Measurements from ENCODE around the gene KCNQ1. TPM values are rescaled to one million over a fixed set of nuclear protein-coding genes. Genes with fewer than 3 reads are reported as not detected.

Gene KCNQ1
- total and polyA plus RNA-seq, 2 donors (not counting 3 experiments of a cell fraction or from before 2014, with no cell fraction given), result 0.07 to 0.09 TPM

DNA sequence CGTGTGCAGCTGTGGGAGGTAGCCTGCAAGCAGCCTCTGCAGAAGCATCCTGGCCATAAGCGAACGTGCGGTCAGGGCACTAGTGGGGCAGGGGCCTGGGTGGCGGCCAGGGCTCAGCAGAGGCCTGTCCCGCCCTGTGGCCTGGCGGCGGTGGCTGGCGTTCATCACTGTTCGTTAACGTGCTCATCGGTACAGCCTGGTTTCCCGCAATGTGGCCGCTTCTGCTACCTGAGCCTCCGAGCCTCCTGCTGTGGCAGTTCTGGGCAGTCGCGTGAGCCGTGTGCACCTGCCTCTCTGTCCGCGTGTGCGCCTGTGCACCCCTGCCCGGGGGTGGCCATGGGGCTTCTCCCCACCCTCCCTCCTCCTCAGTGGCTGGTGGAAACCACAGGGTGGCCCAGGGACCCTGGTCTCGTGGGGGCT is 137.1 kb downstream of the KCNQ1 start:
- Histone ChIP-seq H3K4me1 (ENCODE audit: control insufficient read depth, extremely low read depth, insufficient read depth, low read length) (no peaks in the 10 kb centered on the region), H2AFZ (ENCODE audit: low read depth, low read length) (no peak overlapping the region), H3K9me3 (replicated peaks; ENCODE audit: control insufficient read depth, insufficient read depth, low read length) (no peaks in the 10 kb centered on the region), H3K9me1 (replicated peaks; ENCODE audit: control insufficient read depth, extremely low read depth, insufficient read depth, low read length) (no peaks in the 10 kb centered on the region), H3K4me2 (ENCODE audit: insufficient read depth, low read length) (no peak overlapping the region), H4K20me1 (replicated peaks; ENCODE audit: control insufficient read depth, extremely low read depth, insufficient read depth, low read length) (no peaks in the 10 kb centered on the region), H3K79me2 (ENCODE audit: control insufficient read depth, insufficient read depth, low read length) (no peaks in the 10 kb centered on the region), H3K36me3 (ENCODE audit: control insufficient read depth in 2 of 2, extremely low read depth in 1 of 2, insufficient read depth in 2 of 2, low read length in 2 of 2) (no peaks in the 10 kb centered on the region), H3K4me3 (replicated peaks in 1 of 3; ENCODE audit: insufficient read depth in 1 of 3, low read depth in 1 of 3, low read length in 3 of 3) (no peak overlapping the region), H3K27ac (ENCODE audit: insufficient read depth, low read depth, low read length) (no peak overlapping the region), H3K27me3 (ENCODE audit: control insufficient read depth in 2 of 2, insufficient read depth in 2 of 2, low read length in 2 of 2) (no peaks in the 10 kb centered on the region), H3K9ac (replicated peaks; ENCODE audit: extremely low read depth, insufficient read depth, low read length) (no peak overlapping the region)
- intact Hi-C loops (cut with micrococcal nuclease), result no loop called here
- dilution Hi-C loops (cut with MboI; ENCODE audit: extremely low pct_ligation_motif_present, low sequenced_read_pairs), result no loop called here
- no peak for FAIRE-seq
- ChIA-PET POLR2A (no interaction called here), CTCF (no interaction called here)
- BruUV-seq (replicated peaks), result no TSS peak
- TF ChIP-seq EZH2 (IDR thresholded peaks at IDR 0.05; ENCODE audit: borderline replicate concordance, low read depth, low read length, severe bottlenecking) (no peak), JUN (IDR thresholded peaks at IDR 0.05; ENCODE audit: borderline replicate concordance, insufficient read depth, insufficient read length, low read depth) (no peak), FOS (IDR thresholded peaks at IDR 0.05; ENCODE audit: borderline replicate concordance, insufficient read depth, low read length) (no peak), MYC (IDR thresholded peaks at IDR 0.05; ENCODE audit: low read depth, low read length) (no peak), POLR2A (IDR thresholded peaks at IDR 0.05; ENCODE audit: low read depth, low read length) (no peak), GATA2 (IDR thresholded peaks at IDR 0.05; ENCODE audit: insufficient read depth, insufficient read length, low read depth, low read length) (no peak), POLR2AphosphoS5 (IDR thresholded peaks at IDR 0.05; ENCODE audit: insufficient read depth, low read depth, low read length) (no peak)
- TF ChIP-seq, protein P1, sequence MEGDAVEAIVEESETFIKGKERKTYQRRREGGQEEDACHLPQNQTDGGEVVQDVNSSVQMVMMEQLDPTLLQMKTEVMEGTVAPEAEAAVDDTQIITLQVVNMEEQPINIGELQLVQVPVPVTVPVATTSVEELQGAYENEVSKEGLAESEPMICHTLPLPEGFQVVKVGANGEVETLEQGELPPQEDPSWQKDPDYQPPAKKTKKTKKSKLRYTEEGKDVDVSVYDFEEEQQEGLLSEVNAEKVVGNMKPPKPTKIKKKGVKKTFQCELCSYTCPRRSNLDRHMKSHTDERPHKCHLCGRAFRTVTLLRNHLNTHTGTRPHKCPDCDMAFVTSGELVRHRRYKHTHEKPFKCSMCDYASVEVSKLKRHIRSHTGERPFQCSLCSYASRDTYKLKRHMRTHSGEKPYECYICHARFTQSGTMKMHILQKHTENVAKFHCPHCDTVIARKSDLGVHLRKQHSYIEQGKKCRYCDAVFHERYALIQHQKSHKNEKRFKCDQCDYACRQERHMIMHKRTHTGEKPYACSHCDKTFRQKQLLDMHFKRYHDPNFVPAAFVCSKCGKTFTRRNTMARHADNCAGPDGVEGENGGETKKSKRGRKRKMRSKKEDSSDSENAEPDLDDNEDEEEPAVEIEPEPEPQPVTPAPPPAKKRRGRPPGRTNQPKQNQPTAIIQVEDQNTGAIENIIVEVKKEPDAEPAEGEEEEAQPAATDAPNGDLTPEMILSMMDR (IDR thresholded peaks at IDR 0.05; ENCODE audit: extremely low read depth in 1 of 2, insufficient read depth in 1 of 2, low read depth in 1 of 2, low read length in 2 of 2), result no peak
- TF ChIP-seq, protein P2, sequence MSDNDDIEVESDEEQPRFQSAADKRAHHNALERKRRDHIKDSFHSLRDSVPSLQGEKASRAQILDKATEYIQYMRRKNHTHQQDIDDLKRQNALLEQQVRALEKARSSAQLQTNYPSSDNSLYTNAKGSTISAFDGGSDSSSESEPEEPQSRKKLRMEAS (IDR thresholded peaks at IDR 0.05; ENCODE audit: insufficient read depth, insufficient read length), result no peak
- no peak for DNase-seq (ENCODE audit: low read depth, low spot score)
